HG03159 (cell line): ENCODE measurements around the gene UPK2.

Source experiments
- ATAC-seq: cut with Tn5 transposase; IDR thresholded peaks from one replicate; pipeline ENCODE4 v1.9.1; 2021; ENCODE audit warnings: mild to moderate bottlenecking, moderate library complexity; ENCODE audit not compliant: unreplicated experiment

UPK2 gene

DNA sequence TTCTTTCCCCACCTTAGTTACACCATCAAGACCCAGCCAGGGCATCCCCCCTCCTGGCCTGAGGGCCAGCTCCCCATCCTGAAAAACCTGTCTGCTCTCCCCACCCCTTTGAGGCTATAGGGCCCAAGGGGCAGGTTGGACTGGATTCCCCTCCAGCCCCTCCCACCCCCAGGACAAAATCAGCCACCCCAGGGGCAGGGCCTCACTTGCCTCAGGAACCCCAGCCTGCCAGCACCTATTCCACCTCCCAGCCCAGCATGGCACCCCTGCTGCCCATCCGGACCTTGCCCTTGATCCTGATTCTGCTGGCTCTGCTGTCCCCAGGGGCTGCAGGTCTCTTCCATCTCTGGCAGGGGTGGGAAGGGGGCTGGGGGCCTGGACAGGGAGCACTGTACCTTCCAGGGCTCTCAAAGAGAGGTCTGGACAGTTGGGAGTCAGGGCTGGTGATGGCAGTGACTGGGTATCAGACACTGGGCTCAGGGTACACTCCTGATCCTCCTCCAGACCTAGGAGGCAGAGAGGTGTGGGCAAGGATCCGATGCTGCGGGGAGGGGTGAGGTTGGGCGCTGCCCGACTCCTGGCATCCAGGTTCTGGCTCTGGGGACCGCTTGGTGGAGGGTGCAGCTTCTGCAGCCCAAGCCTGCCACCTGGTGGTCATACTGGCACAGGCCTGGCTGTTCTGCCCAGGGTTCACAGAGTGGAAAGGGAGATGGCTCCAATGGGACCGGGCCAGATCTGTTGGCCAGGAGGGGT, at the start of gene UPK2:
UPK2 (plus strand) TSS at position 205 of the 753 bp plus-strand sequence; CDS start at position 258, 53 bp downstream.
- peak; percentile 72 for ATAC-seq

DNA sequence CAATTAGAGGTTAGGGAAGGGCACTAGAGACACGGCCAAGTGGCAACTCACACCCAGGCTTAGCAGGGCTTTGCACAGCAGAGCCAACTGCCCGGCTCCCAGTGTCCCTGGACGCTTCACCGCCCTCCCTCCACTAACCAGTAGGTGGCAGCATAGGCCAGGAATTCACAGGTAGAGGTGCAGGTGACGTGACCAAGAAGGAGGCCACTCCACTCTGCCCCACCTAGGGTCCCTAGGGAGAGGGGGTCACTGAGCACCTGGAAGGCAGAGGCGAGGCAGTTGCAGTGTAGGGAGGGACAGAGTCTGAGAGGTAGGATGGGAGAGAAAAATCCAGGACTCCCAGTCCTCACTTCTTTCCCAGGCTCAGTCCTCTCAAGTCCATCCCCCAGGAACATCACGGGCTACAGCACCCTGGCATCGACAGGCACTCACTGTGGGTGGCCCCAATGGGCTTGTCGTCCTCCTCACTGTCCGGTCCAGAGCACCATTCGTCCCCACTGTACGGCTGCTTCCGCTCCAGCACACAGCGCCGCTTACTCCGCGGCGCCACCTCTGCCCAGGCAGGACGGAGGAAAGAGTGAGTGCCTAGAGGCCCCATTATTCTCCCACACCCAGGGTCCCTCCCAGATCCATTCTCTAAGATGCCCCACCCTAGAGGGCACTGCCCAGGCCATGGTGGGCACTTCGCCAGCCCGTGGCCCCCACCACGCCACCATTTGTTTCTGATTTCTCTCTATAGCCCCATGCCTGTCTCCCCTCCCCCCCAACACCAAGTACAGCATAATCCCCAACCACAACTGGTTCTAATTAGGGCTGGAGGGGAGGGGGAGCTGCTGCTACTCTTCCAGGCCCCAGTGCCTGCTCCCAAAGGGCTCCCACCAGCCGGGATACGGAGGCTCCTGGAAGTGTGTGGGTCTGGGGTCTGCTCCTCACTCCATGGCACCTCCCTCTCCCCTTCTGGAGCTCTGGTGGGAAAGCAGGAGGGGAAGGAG, 48.8 kb upstream of the UPK2 start:
- peak; percentile 64 for ATAC-seq

DNA sequence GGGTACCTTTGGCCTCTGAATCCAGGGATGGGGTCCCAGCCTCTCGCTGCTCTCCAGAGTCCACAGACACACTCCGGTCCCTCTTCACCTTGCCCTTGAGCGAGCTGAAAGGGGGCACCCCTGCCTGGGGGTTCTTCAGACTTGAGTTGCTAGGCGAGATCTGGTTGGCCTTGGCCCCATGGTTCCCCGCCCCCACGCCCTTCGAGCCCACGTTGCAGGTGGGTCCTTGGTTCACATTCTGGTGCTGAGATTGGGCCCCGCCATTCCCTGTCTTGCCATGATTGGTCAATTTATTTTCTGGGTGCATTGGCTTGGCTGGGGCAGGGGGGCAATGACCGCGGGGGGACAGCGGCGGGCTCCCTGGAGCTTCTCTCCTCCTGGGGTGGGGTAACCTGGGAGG, 47.8 kb upstream of the UPK2 start:
- ATAC-seq: no peak

DNA sequence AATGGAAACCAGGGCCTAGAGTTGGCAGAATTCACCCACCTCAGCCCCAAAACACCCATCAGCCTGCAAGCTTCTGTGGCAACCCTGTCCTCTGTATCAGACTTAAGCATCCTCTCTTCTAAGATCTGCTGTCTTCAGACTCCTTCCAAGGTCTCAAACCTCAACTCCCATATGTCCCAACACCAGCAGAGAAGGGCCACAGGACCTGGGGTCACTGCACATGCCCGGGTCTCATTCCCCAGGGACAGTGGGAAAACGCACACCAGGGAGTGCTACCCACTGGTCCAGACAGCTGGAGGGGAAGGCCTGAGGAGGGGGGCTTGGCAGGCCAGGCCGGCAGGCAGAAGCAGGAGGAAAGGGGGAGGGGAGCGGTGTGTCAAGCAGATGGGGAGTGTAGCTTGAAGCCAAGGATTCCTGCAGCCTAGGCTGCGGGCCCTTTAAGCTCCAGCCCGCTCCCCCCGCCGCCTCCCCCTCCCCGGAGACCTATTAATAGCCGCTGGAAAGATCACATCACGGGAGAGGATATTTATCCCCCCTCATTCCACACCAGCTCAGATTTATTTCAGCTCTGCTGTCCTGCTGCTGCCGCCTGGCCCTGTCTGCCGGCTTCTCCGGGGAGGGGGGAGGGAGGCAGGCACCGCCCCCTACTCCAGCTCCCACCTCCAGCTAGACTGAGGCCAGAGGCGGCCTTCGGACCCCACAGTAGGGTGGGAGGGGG, 47.0 kb upstream of the UPK2 start:
- no peak for ATAC-seq

- ATAC-seq: no peak
These were observed 46.3 kb upstream of the UPK2 start for GRCh38 chr11:118909619-118910308.

DNA sequence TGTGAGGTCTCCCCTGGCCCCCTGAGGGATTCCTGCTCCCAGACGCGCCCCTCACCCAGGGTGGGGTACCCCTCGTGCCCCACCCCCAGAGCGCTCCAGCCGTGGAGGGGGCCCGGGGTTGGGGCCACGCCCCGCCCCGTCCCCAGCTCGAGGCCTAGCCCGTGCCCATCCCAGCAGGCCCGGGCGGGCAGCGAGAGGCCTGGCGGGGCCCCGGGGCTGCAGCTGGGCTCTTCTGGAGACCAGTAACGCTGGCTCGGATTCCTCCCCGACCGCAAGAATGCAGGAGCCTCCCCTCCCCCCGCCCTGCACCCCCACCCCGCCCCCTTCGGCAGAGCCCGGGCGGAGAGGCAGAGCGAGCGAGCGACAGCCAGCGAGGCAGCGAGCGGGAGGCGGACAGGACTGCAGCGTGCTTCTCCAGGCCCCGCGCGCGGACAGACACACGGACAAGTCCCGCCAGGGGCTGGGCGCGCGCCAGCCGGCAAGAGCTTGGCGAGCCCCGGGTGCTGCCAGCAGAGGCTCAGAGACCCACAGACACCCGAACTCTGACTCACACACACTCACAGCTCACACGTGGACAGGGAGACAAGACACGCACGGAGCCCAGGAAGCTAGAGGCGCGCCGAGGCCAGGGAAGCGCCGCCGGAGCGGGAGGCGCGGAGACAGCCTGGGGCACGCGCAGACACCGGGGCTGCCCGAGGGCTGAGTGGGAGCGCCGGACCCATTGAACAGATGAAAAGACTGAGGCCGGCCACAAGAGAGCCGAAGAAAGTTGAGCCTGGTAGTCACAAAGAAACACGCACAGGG, 45.6 kb upstream of the UPK2 start:
- no peak for ATAC-seq

GRCh38 chr11:118911113-118911879, 44.8 kb upstream of the UPK2 start:
- no peak for ATAC-seq

- ATAC-seq: no peak
These were observed 44.0 kb upstream of the UPK2 start for GRCh38 chr11:118911880-118912741.

DNA sequence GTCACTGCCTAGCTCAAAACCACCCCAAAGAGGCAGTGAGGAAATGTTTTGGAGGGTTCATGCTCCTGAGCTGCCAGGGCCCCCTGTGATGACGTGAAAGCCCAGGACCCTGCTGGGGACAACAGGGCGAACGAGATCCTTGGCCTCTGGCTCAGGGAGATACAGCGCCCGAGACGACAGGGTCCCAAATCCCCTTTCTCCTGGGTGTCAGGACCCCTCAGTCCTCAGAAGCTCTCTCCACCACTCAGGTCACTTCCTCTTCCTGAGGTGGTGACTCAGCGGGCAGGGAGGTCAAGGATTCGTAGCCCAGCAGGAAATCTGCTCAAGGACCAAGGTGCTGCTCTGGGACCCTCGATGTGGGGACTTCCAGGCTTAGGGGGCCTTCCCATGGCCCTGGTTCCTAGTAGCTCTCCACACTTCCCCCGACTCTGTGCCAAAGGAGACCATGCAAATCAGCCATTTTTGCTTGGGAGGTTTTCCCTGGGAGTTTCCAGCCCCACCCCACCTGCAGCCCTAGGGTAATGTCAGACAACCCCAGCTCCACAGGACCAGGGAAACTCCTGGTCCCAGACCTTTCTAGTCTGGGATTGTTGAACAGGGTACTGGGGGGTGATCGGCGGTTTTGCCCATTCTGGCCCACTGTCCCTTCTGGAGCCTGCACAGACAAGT, 43.2 kb upstream of the UPK2 start:
- ATAC-seq: no peak

DNA sequence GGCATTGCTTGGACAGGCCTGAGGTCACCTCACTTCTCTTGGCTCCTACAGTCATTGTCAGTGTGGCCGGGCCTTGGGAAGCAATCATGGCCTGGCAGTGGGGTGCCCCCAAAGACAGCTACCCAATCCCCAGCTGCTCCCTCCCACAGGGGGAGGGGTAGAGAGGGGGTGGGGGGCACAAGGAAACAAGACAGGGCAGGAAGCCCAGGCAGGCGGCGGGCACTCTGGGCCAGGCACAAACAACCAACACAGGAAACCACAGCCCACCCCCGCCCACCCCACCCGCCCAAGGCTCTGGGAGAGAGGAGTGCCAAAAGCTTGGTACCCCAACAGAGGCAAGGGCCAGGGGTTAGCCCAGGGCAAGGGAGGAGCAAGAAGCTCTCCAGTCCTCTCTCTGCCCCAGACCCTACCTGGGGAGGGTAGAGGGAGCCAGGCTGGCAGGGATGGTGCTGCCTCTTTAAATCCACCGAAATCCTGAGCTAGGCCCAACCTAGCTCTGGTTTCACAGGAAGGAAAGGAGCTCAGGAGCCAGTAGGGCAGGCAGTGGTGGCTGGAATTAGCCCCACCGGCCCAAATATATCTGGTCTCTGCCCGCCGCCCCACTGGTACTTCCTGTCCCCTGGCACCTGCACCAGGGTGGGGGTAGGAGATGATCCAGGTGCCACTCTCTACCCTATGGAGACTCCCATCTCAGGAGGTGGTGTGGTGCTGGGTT, 42.5 kb upstream of the UPK2 start:
- ATAC-seq: no peak

DNA sequence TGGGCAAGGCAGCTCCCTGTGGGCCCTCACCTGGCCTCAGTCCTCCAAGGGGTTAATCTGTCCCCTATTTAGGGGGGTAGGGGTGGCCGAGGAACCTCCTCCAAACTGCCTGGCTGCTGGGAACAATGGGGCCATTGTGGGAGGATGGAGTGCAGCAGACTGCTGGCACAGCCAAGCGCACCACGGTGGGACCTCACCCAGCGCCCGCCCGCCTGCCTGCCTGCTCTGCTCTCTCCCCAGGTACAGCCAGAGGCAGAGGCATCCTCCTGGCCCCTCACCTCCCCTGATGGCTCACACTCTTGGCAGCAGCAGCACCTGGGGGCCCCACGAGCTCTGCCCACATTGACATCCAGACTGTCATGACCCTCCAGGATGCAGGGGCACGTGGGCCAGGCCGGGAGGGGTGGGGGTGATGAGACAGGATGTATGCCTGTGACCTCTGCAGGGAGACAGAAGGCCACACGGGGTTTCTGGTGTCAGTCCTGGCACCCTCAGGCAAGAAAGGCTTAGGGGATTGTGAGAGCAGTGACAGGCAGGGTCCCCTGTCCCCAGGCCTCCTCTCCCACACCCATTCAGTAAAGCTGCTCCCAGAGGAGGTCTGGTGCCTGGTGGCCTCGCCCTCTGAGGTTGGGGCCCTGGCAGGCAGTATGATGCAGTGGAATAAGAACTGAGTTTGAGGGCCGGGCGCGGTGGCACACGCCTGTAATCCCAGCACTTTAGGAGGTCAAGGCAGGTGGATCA, 41.8 kb upstream of the UPK2 start:
- ATAC-seq: no peak

GRCh38 chr11:118914987-118915386, 41.1 kb upstream of the UPK2 start:
- ATAC-seq: peak; percentile 41

DNA sequence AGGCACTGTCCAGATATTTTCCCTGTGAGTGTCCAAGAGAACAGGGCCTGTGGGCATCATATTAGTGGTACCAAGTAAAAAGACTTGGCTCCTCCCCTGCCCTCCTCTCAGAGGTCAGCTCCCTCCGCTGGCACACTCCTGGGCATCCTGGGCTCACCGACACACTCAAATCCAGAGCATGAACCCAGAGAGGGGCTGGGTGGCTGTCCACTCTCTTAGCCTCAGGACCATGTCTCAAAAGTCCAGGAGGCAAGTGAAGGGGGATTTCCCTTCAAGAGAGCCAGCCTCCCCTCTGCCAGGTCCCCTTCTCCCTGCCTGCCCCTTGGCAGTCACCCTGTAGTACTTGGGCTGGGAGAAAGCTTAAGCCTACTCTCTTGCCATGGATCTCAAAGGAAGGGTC, 40.7 kb upstream of the UPK2 start:
- no peak for ATAC-seq

- no peak for ATAC-seq
These were observed 39.9 kb upstream of the UPK2 start for GRCh38 chr11:118915941-118916841.

- no peak for ATAC-seq
These were observed 39.2 kb upstream of the UPK2 start for GRCh38 chr11:118916842-118917388.
